ENCODE data around the gene CCDC91. TPM values are rescaled to one million over a fixed set of nuclear protein-coding genes. Genes with fewer than 3 reads are reported as not detected.

Gene CCDC91
- polyA plus RNA-seq, 2 of the 4 experiments (the other 2 are of a cell fraction): 26.0 to 48.1 TPM

DNA sequence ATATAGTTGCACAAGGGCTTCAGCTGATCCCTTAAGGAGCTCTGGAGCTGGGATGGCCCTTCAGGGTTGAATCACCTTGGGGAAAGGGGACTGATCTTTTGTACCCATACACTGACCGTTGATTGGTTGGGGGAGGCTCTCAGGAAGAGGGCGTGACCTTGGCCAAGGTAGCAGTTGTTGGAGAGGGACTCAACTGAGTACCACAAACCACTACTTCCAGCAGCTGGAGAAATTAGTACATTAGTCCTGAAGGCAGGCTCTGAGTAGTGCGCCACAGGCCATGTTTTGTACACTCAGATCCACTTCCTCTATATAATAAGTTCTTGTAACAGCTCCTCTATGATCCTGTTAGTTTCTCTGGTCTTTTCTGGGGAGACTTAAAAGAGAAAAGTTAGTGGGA, 317.6 kb downstream of the CCDC91 start:
- TF ChIP-seq NFE2L2 (conservative IDR thresholded peaks at IDR 0.05; ENCODE audit: low read length) (no peak), MYC (IDR thresholded peaks at IDR 0.05; ENCODE audit: borderline replicate concordance, low read length) (no peak), JUNB (IDR thresholded peaks at IDR 0.05) (no peak), NPAS2 (CRISPR knock-in tag; IDR thresholded peaks at IDR 0.05; ENCODE audit: borderline replicate concordance) (no peak), ZC3H11A (IDR thresholded peaks at IDR 0.05) (no peak), TFCP2L1 (CRISPR knock-in tag; IDR thresholded peaks at IDR 0.05) (no peak), NR3C1 (IDR thresholded peaks at IDR 0.05) (no peak), KDM1A (IDR thresholded peaks at IDR 0.05; ENCODE audit: low read depth) (no peak), FOSL2 (IDR thresholded peaks at IDR 0.05) (no peak), FOSL2 (CRISPR knock-in tag; IDR thresholded peaks at IDR 0.05) (no peak), POLR2A (IDR thresholded peaks at IDR 0.05; ENCODE audit: low read length) (no peak), RCOR1 (IDR thresholded peaks at IDR 0.05; ENCODE audit: low read depth, low read length) (no peak)
- TF ChIP-seq, protein P1, sequence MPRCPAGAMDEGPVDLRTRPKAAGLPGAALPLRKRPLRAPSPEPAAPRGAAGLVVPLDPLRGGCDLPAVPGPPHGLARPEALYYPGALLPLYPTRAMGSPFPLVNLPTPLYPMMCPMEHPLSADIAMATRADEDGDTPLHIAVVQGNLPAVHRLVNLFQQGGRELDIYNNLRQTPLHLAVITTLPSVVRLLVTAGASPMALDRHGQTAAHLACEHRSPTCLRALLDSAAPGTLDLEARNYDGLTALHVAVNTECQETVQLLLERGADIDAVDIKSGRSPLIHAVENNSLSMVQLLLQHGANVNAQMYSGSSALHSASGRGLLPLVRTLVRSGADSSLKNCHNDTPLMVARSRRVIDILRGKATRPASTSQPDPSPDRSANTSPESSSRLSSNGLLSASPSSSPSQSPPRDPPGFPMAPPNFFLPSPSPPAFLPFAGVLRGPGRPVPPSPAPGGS (IDR thresholded peaks at IDR 0.05): no peak
- no peak for ATAC-seq
- no peak overlapping the region for H3K27ac ChIP-seq
- no peak overlapping the region for H3K4me3 ChIP-seq
- DNase-seq (ENCODE audit: low read depth in 1 of 2, low spot score in 1 of 2): no peak
- no peaks in the 10 kb centered on the region for H3K9me3 ChIP-seq
- no peak for FAIRE-seq
- POLR2A ChIA-PET: no interaction called here
- 94% methylated on average over 3 of the region's 3 CpGs for WGBS (ENCODE audit: missing lambda C conversion rate)
- CTCF ChIA-PET: no interaction called here
- H3K4me1 ChIP-seq: no peaks in the 10 kb centered on the region
- no peak overlapping the region for H3K4me2 ChIP-seq

DNA sequence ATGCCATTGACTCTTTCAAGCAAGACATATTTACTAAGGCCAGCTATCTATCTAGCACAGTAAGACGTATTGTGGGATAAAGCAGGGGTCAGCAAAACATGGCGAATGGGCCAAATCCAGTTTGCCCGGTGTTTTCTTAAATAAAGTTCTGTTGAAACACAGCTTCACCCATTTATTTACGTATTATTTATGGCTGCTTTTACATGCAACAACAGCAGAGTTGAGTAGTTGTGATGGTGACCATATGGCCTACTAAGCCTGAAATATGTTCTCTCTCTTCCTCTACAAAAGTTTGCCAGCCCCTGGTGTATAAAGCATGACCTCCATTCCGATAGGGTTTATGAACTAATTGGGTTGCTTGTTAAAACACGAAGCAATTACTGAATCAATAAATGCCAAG, 322.1 kb downstream of the CCDC91 start:
- Histone ChIP-seq H3K4me2 (no peak overlapping the region), H3K27ac (no peak overlapping the region), H3K4me1 (no peaks in the 10 kb centered on the region), H3K9me3 (no peaks in the 10 kb centered on the region), H3K4me3 (no peak overlapping the region)
- no peak for ATAC-seq
- TF ChIP-seq FOSL2 (IDR thresholded peaks at IDR 0.05): no peak
- TF ChIP-seq FOSL2 (CRISPR knock-in tag; IDR thresholded peaks at IDR 0.05): no peak
- no peak for TF ChIP-seq TP53 (CRISPR knock-in tag; IDR thresholded peaks at IDR 0.05)
- no peak for TF ChIP-seq JUN (IDR thresholded peaks at IDR 0.05)
- no peak for TF ChIP-seq MAFK (IDR thresholded peaks at IDR 0.05; ENCODE audit: partially characterized antibody)
- no peak for TF ChIP-seq GATA3 (IDR thresholded peaks at IDR 0.05; ENCODE audit: borderline replicate concordance)
- TF ChIP-seq CHD2 (IDR thresholded peaks at IDR 0.05; ENCODE audit: low read length, partially characterized antibody): no peak
- TF ChIP-seq CBX8 (IDR thresholded peaks at IDR 0.05): no peak
- no peak for FAIRE-seq
- WGBS (ENCODE audit: missing lambda C conversion rate): 89% methylated on average over 6 of the region's 6 CpGs
- CTCF ChIA-PET: interaction anchor here (0.6 kb wide), 1 partner anchor 542 kb away, joined by 3 read pairs; no protein-coding TSS in a partner anchor
- DNase-seq (ENCODE audit: low read depth in 1 of 2, low spot score in 1 of 2): no peak
- POLR2A ChIA-PET: no interaction called here

DNA sequence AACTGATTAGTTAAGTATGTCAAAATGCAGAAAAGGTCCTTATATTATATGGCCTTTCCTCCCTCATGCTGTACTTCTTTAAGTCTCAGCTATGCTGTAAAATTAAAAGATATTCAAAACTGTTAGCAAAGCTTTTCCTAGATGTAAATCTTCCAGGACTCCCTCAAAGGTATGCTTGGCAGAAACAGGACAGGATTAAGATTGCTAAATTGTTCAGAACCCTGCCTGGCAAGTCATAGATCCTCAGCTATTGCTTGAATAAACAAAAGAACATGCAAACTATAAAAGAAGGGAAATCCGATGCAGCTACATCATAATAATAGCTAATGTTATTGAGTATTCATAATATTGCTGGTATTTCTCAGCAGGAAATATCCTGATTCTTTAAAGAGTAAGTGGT, 322.6 kb downstream of the CCDC91 start:
- no peak for TF ChIP-seq ZFP36 (IDR thresholded peaks at IDR 0.05; ENCODE audit: borderline replicate concordance, partially characterized antibody)
- no peak for TF ChIP-seq BHLHE40 (IDR thresholded peaks at IDR 0.05; ENCODE audit: low read depth, low read length)
- no peak for TF ChIP-seq TFCP2L1 (CRISPR knock-in tag; IDR thresholded peaks at IDR 0.05)
- no peak for TF ChIP-seq ZC3H11A (IDR thresholded peaks at IDR 0.05)
- TF ChIP-seq TP53 (CRISPR knock-in tag; IDR thresholded peaks at IDR 0.05): no peak
- TF ChIP-seq HOXB13 (CRISPR knock-in tag; IDR thresholded peaks at IDR 0.05; ENCODE audit: low read depth): no peak
- TF ChIP-seq, protein P2, sequence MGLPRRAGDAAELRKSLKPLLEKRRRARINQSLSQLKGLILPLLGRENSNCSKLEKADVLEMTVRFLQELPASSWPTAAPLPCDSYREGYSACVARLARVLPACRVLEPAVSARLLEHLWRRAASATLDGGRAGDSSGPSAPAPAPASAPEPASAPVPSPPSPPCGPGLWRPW (IDR thresholded peaks at IDR 0.05): no peak
- no peak for TF ChIP-seq MAZ (IDR thresholded peaks at IDR 0.05; ENCODE audit: borderline replicate concordance, low read depth, low read length)
- no peak for TF ChIP-seq SMC3 (IDR thresholded peaks at IDR 0.05)
- TF ChIP-seq SREBF2 (IDR thresholded peaks at IDR 0.05): no peak
- no peak for TF ChIP-seq HOXA7 (CRISPR knock-in tag; IDR thresholded peaks at IDR 0.05)
- no peak for TF ChIP-seq HOXB5 (CRISPR knock-in tag; IDR thresholded peaks at IDR 0.05)
- TF ChIP-seq NR3C1 (IDR thresholded peaks at IDR 0.05): no peak
- DNase-seq (ENCODE audit: low read depth in 1 of 2, low spot score in 1 of 2) (no peak), ATAC-seq (no peak), FAIRE-seq (no peak)
- Histone ChIP-seq H3K4me1 (no peaks in the 10 kb centered on the region), H3K4me2 (no peak overlapping the region), H3K27ac (no peak overlapping the region), H3K9me3 (no peaks in the 10 kb centered on the region), H3K4me3 (no peak overlapping the region)
- WGBS (ENCODE audit: missing lambda C conversion rate): 81% methylated on average over 1 of the region's 1 CpG
- ChIA-PET POLR2A (no interaction called here), CTCF (interaction anchor here (0.6 kb wide), 1 partner anchor 543 kb away, joined by 3 read pairs; no protein-coding TSS in a partner anchor)

All from A549 (cell line).